Islet precursor cell (in vitro differentiated cells): Measurements from ENCODE around the gene CYSTM1.
"Not testable (repeated sequence)": the region's sequence is repeated elsewhere in the genome, so short reads cannot be mapped to it uniquely, and the experiment has no call there.

Experiments
- DNase-seq: peaks from one replicate; pipeline ENCODE4 v3.0.0-alpha.2; 2018

CYSTM1 gene

GRCh38 chr5:140181002-140181483 is 6.1 kb downstream of the CYSTM1 start:
- no peak for DNase-seq

- DNase-seq: no peak
Observed at GRCh38 chr5:140181525-140181924, 6.5 kb downstream of the CYSTM1 start.

GRCh38 chr5:140182075-140182711 is 7.2 kb downstream of the CYSTM1 start:
- DNase-seq: no peak

GRCh38 chr5:140182803-140183367 is 7.9 kb downstream of the CYSTM1 start:
- no peak for DNase-seq

DNA sequence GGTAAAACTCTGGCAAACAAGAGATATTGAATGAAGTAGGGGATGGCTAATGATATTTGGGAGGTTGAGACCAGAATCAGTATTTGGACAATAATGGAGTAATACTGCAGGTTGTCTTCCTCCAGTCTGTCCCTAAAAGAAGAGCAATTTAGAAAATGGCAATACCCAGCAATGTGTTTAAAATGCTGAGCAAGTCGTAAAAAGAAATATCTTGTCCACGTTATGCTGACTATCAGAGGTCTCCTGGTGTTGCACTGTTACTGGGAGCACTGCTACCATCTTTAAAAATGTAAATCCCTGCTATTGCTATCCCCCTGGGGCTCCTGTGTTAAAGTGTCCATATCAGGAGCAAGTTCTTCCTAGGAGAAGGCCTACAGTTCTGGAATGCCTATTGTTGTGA is 10.4 kb downstream of the CYSTM1 start:
- no peak for DNase-seq

DNA sequence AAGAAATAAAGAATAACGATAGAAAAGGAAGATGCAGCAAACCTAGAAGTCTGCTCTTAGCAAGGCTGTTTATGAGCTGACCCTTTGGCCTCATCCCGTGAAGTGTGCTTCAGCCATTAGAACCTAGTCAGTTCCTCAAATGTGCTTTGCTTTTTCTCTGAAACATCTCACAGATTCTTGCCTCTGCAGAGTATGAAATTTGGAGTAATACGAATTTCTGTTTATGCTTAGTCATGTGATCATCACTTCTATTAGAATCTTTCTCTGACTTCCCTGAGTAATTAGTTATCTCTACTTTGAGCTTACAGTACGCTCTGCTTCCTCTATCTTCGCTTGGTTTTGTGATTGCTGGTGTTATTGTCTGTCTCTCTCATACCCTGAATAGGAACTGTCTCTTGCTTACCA is 11.3 kb downstream of the CYSTM1 start:
- DNase-seq: no peak

GRCh38 chr5:140189253-140189652 is 14.3 kb downstream of the CYSTM1 start:
- DNase-seq: no peak

DNA sequence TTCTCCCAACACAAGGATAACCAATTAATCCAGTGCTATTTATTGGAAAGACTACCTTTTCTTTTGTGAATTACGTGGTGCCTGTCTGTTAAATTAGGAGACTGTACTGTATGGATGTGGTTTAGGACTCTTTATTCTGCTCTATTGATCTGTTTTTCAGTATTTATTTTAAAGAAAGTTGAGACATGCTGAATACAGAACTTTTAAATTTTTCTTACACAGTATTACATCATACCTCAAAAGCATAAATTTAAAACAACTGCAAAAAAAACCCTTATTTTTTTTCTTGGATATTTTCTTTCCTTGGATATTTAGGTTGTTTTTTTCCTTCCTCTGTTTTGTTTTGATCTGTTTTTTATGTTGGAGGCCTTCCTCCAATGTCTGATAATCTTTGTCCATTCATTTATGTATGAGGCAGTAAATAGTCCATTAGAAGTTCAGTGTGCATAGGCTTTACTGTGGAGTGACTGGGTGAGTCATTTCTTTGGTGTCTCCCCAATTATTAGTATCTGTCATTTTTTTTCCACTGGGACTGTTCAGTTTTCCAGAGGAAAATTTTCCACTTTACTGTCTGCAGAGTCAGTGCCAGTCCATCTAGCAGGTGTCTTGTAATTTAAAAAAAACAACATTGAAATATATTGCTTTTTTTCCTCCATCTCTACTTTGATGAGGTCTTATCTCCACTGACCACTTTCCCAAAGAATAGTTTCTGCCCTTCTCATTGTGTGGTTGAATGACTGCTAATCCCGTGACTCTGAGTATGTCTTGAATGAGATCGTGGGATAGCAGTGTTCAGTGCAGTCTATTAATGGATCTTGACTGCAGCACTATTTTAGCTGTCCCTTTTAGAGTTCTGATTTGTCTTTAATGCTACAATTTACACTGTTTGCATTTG is 15.2 kb downstream of the CYSTM1 start:
- DNase-seq: no peak

DNA sequence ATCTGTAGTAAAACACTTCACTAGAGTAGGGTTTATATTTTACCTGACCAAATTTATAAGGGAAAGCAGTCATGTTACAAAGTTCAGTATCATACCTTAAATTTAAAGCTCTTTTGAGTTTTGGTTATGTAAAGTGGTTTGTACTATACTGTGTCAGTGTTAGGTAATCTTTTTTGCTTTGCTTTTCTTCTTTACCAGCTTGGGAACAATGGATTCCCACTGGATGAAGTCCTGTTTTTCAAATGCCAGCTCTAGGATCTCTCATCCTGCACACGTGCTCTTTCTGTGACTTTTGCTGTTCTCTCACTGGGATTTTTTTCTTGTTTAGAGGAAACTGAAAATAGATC is 15.9 kb downstream of the CYSTM1 start:
- no peak for DNase-seq

DNA sequence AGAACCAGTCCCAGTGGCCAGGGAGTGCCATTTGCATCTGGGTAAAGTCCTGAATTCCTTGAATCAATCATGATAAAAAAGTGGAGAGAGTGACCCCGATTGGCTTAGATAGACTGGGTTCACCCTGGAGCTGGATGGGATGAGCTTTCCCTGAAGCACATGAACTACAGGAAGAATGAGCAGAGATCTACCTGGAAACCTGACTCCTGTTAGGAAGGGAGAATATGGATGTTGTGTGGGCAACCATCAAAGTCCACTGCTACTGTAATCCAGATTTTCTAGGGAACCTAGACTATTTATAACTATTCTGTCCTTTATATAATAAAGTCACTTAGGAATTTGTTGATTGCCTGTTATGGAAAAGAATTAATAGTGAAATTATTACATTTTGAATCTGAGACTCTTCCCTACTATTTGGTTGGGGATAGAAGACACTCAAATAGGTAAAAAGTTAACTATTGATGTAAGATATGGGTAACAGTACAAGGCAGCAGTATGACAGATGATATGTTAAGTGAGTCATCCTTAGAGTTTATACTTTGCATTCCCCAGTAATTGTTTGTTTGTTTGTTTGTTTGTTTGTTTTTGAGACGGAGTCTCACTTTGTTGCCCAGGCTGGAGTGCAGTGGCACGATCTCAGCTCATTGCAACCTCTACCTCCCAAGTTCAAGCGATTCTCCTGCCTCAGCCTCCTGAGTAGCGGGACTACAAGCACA is 17.9 kb downstream of the CYSTM1 start:
- DNase-seq: no peak

DNA sequence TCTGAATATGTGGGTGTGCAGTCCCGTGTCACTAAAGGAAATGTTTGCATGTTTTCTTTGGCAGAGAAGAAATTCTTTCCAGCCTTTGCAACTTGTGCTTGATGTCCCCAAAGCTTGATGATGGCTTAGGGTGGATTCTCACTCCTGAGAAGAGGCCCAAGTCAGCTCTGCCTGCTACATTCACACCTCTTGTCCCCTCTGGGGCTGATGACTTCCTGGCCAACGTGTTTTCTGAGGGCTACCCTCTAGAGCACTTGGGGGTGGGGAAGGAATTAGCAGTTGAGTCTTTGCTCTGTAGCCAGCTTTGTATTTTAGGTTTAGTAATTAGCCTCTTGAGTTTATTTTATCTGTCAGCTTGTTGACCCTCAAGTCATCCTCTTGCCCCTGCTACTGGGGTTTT is 19.7 kb downstream of the CYSTM1 start:
- DNase-seq: no peak

GRCh38 chr5:140196115-140196814 is 21.3 kb downstream of the CYSTM1 start:
- DNase-seq: no peak

DNA sequence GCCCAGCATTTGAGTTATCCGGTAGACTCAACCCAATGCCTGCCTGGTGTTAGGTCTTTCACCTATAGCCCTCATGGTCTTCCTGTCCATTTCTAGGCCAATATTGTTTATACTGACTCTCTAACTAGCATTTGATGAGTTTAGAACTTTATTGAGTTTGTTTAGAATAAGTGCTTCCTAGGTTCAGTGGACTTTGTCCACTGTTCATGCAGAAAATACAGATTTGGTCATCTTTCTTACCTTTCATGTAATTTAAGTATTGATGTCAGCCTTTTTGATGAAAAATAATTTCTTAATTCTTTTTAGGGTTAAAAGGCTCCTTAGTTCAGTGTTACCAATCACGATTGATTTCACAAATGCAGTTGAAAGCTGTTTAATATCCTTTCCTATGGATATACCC is 22.0 kb downstream of the CYSTM1 start:
- no peak for DNase-seq

DNA sequence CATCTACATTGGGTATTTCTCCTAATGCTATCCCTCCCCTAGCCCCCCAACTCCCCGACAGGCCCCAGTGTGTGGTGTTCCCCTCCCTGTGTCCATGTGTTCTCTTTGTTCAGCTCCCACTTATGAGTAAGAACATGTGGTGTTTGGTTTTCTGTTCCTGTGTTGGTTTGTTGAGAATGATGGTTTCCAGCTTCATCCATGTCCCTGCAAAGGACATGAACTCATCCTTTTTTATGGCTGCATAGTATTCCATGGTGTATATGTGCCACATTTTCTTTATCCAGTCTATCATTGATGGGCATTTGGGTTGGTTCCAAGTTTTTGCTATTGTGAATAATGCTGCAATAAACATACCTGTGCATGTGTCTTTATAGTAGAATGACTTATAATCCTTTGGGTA is 23.9 kb downstream of the CYSTM1 start:
- DNase-seq: not testable (repeated sequence)

GRCh38 chr5:140202078-140202477 is 27.1 kb downstream of the CYSTM1 start:
- DNase-seq: no peak

- no peak for DNase-seq
Observed at GRCh38 chr5:140202610-140203009, 27.6 kb downstream of the CYSTM1 start.

GRCh38 chr5:140205216-140205615 is 30.2 kb downstream of the CYSTM1 start:
- DNase-seq: no peak

- DNase-seq: no peak
Observed at GRCh38 chr5:140205952-140206351, 31.0 kb downstream of the CYSTM1 start.

- no peak for DNase-seq
Observed at GRCh38 chr5:140207250-140207964, 32.4 kb downstream of the CYSTM1 start.

GRCh38 chr5:140208065-140208464 is 33.1 kb downstream of the CYSTM1 start:
- no peak for DNase-seq

DNA sequence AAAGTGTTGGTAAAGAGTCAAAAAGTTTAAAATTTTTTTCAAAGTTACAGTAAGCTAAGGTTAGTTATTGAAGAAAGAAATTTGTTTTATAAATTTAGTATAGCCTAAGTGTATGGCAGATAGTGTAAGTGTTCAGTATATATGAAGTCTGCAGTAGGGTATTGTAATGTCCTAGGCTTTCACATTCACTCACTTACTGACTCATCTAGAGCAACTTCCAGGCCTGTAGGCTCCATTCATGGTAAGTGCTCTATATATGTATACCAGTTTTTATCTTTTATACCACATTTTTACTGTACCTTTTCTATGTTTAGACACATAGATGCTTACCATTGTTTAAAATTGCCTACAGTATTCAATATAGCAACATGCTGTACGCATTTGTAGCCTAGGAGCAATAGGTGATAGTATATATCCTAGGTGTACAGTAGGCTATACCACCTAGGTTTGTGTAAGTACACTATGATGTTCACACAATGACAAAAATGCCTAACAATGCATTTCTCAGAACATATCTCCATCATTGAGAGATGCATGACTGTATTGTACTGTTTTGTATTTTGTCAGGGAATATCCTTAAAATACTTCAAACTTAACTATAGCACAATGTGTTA is 38.5 kb downstream of the CYSTM1 start:
- DNase-seq: no peak

- no peak for DNase-seq
Observed at GRCh38 chr5:140214831-140215230, 39.8 kb downstream of the CYSTM1 start.
